ENCODE data around the gene PCNX2.

- TF ChIP-seq EZH2 (IDR thresholded peaks at IDR 0.05; ENCODE audit: borderline replicate concordance, low read depth, low read length, poor library complexity, severe bottlenecking) = no peak
- no peak for TF ChIP-seq CTCF (conservative IDR thresholded peaks at IDR 0.05; ENCODE audit: low read depth, low read length)
Observed at GRCh38 chr1:233065685-233066084, 229.8 kb downstream of the PCNX2 start.
